H9 (cell line): Measurements from ENCODE around the gene ACOX3. TPM values are rescaled to one million over a fixed set of nuclear protein-coding genes. Genes with fewer than 3 reads are reported as not detected.

Experiments
- DNase-seq: peaks from one replicate; pipeline ENCODE4 v3.0.0-alpha.2; 2017
- H2AFZ ChIP-seq: one replicate; pipeline ENCODE4 v1.6.1; 2013; ENCODE audit warnings: mild to moderate bottlenecking, low read length, control low read depth, moderate library complexity
- H2AK5ac ChIP-seq: 2 replicates; pipeline ENCODE4 v1.6.1; 2013; ENCODE audit warnings: low read length, control low read depth, mixed read lengths; ENCODE audit not compliant: insufficient read length
- H2BK120ac ChIP-seq: one replicate; pipeline ENCODE4 v1.6.1; 2013; ENCODE audit warnings: low read depth, mild to moderate bottlenecking, low read length, control low read depth, inconsistent platforms; ENCODE audit not compliant: poor library complexity, severe bottlenecking
- H2BK12ac ChIP-seq: 2 replicates; pipeline ENCODE4 v1.6.1; 2013; ENCODE audit warnings: low read length, control low read depth, mixed read lengths, low read depth; ENCODE audit not compliant: insufficient read length
- H2BK15ac ChIP-seq: 2 replicates; pipeline ENCODE4 v1.6.1; 2013; ENCODE audit warnings: low read depth, low read length, control low read depth
- H2BK20ac ChIP-seq: one replicate; pipeline ENCODE4 v1.6.1; 2013; ENCODE audit warnings: low read depth, mild to moderate bottlenecking, low read length, control low read depth, inconsistent platforms; ENCODE audit not compliant: poor library complexity, severe bottlenecking
- H2BK5ac ChIP-seq: 2 replicates; pipeline ENCODE4 v1.6.1; 2013; ENCODE audit warnings: low read length, control low read depth, mixed read lengths; ENCODE audit not compliant: insufficient read length
- H3K14ac ChIP-seq: 2 replicates; pipeline ENCODE4 v1.6.1; 2013; ENCODE audit warnings: low read length, control low read depth; ENCODE audit not compliant: insufficient read depth
- H3K18ac ChIP-seq: 2 replicates; pipeline ENCODE4 v1.6.1; 2013; ENCODE audit warnings: low read depth, mild to moderate bottlenecking, mixed read lengths, low read length, control low read depth; ENCODE audit not compliant: insufficient read length
- H3K23ac ChIP-seq: 2 replicates; pipeline ENCODE4 v1.6.1; 2013; ENCODE audit warnings: low read length, control low read depth, mixed read lengths, low read depth; ENCODE audit not compliant: insufficient read length
- H3K23me2 ChIP-seq: 2 replicates; pipeline ENCODE4 v1.6.1; 2013; ENCODE audit warnings: low read depth, mild to moderate bottlenecking, mixed read lengths, low read length, control low read depth; ENCODE audit not compliant: insufficient read length, poor library complexity, severe bottlenecking
- H3K27ac ChIP-seq: 2 replicates; pipeline ENCODE4 v1.5.1; 2013; ENCODE audit warnings: low read length, control low read depth, mixed read lengths, low read depth; ENCODE audit not compliant: insufficient read length
- H3K27me3 ChIP-seq: 2 replicates; pipeline ENCODE4 v1.6.1; 2013; ENCODE audit warnings: low read length, control low read depth, inconsistent platforms; ENCODE audit not compliant: insufficient read depth
- H3K4ac ChIP-seq: 2 replicates; pipeline ENCODE4 v1.6.1; 2013; ENCODE audit warnings: low read depth, mild to moderate bottlenecking, control low read depth, inconsistent platforms, low read length, moderate library complexity
- H3K4me1 ChIP-seq: 2 replicates; pipeline ENCODE4 v1.6.1; 2013; ENCODE audit warnings: low read length, control low read depth, inconsistent platforms; ENCODE audit not compliant: insufficient read depth
- H3K4me2 ChIP-seq: 2 replicates; pipeline ENCODE4 v1.6.1; 2013; ENCODE audit warnings: low read length, control low read depth, mixed read lengths; ENCODE audit not compliant: insufficient read length, insufficient read depth
- H3K56ac ChIP-seq: 2 replicates; pipeline ENCODE4 v1.6.1; 2013; ENCODE audit warnings: low read depth, mild to moderate bottlenecking, mixed read lengths, low read length, control low read depth; ENCODE audit not compliant: insufficient read length
- H3K79me1 ChIP-seq: 2 replicates; pipeline ENCODE4 v1.6.1; 2013; ENCODE audit warnings: low read depth, mild to moderate bottlenecking, moderate library complexity, low read length, control low read depth, inconsistent platforms; ENCODE audit not compliant: insufficient read depth, poor library complexity, severe bottlenecking
- H3K79me2 ChIP-seq: 2 replicates; pipeline ENCODE4 v1.6.1; 2013; ENCODE audit warnings: low read length, control low read depth, inconsistent platforms; ENCODE audit not compliant: insufficient read depth
- H3K9ac ChIP-seq: 2 replicates; pipeline ENCODE4 v1.6.1; 2013; ENCODE audit warnings: low read length, control low read depth, mixed read lengths; ENCODE audit not compliant: insufficient read length; ENCODE audit errors: extremely low read depth
- H3K9me3 ChIP-seq: one replicate; pipeline ENCODE4 v1.6.1; 2013; ENCODE audit warnings: low read depth, low read length, inconsistent platforms; ENCODE audit not compliant: control insufficient read depth
- H3T11ph ChIP-seq: one replicate; pipeline ENCODE4 v1.6.1; 2013; ENCODE audit warnings: mild to moderate bottlenecking, low read length, control low read depth, inconsistent platforms
- H4K20me1 ChIP-seq: one replicate; pipeline ENCODE4 v1.6.1; 2013; ENCODE audit not compliant: control insufficient read depth, insufficient read length, insufficient read depth
- H4K5ac ChIP-seq: 2 replicates; pipeline ENCODE4 v1.6.1; 2013; ENCODE audit warnings: low read depth, mild to moderate bottlenecking, mixed read lengths, low read length, control low read depth; ENCODE audit not compliant: insufficient read length
- H4K8ac ChIP-seq: replicated peaks from 2 replicates; pipeline ENCODE4 v1.6.1; 2013; ENCODE audit warnings: low read length, control low read depth, mixed read lengths, low read depth; ENCODE audit not compliant: insufficient read length
- H4K91ac ChIP-seq: 2 replicates; pipeline ENCODE4 v1.6.1; 2013; ENCODE audit warnings: low read depth, mild to moderate bottlenecking, moderate library complexity, mixed read lengths, low read length, control low read depth; ENCODE audit not compliant: insufficient read length
- H3K27ac Mint-ChIP-seq, 3 experiments: 2 replicates in 2 of 3; 3 replicates in 1 of 3; pipeline ENCODE4 v1.8.0; 2020 to 2021; ENCODE audit warnings: mixed read lengths in 3 of 3, mild to moderate bottlenecking in 1 of 3, moderate library complexity in 1 of 3
- H3K27me3 Mint-ChIP-seq: 2 replicates; pipeline ENCODE4 v1.8.0; 2021; ENCODE audit warnings: low read depth, mild to moderate bottlenecking, moderate library complexity, mixed read lengths
- H3K36me3 Mint-ChIP-seq, 3 experiments: 2 replicates in 2 of 3; 3 replicates in 1 of 3; pipeline ENCODE4 v1.8.0; 2020 to 2021; ENCODE audit warnings: low read depth in 3 of 3, mixed read lengths in 3 of 3; ENCODE audit not compliant: insufficient read depth in 1 of 3
- H3K4me1 Mint-ChIP-seq, 2 experiments: 2 replicates each; pipeline ENCODE4 v1.8.0; 2020; ENCODE audit warnings: mixed read lengths in 2 of 2
- H3K4me3 Mint-ChIP-seq, 2 experiments: 2 replicates in 1 of 2; 3 replicates in 1 of 2; pipeline ENCODE4 v1.8.0; 2020 to 2021; ENCODE audit warnings: mild to moderate bottlenecking in 2 of 2, mixed read lengths in 2 of 2, moderate library complexity in 1 of 2
- H3K9me3 Mint-ChIP-seq, 2 experiments: 2 replicates in 1 of 2; 3 replicates in 1 of 2; pipeline ENCODE4 v1.8.0; 2020; ENCODE audit warnings: mild to moderate bottlenecking in 2 of 2, mixed read lengths in 2 of 2, moderate library complexity in 1 of 2
- WGBS: extraction: QIAGEN DNeasy Blood & Tissue Kit; methylation state at CpG from one replicate; pipeline ENCODE4 v1.1.7; 2013; ENCODE audit warnings: missing lambda C conversion rate, low lambda C conversion rate, mixed read lengths; ENCODE audit not compliant: insufficient read length; ENCODE audit errors: extremely low coverage; 5-methylcytosine and 5-hydroxymethylcytosine counted together
- total RNA-seq: library from RNA; stranded (reverse); gene quantifications from 2 replicates; pipeline ENCODE4 v1.2.1, GENCODE V29; 2021
- TF ChIP-seq, protein P1 (sequence below): fragments of 200-600 bp; sonication (generic); conservative IDR thresholded peaks from 3 replicates; pipeline ENCODE4 v1.8.0; 2021; ENCODE audit warnings: antibody characterized with exemption, mild to moderate bottlenecking

Gene ACOX3
- total RNA-seq, 1 experiment from 2014 or later, result 13.8 TPM

DNA sequence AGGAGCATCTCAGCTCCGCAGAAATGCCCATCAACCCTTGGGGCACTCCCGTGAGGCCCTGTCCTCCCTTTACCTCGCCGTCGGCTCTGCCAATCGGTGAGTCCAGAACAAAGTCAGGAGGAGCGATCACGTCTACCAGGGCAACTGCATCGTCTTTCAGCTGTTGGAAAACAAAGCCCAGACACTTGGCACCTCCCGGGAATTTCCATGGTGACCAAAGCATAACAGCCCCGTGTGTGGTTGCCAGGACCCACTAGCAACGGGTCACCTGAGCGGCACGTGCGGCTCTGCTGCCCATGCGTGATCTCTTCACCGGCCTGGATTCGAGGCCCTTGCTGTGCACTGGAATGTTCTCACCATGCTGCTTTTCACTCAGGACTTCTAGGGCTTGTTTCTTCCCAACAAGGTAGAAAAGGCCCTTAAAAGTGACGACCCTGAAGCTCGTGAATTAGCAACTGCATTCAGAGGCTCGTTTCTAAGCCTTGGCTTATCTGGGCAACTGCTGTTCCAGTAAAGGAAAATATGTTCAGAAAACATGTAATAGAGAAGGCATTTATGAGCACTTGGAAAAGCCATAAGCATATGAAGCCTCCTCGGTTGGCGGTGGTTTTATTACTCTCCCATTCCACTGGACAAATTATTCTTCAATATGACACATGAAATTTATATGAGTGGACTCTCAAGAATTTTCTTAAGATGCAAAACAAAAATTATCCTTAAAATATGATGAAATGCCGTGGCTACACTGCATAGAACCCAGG lies 69.5 kb downstream of the ACOX3 start:
- Mint-ChIP-seq H3K4me1 (peaks cover 0 to 1% of the 10 kb centered on the region in 2 experiments; a peak in 2 of 4 replicates), H3K9me3 (no peaks in the 10 kb centered on the region; a peak in 1 of 5 replicates), H3K27ac (no peak overlapping the region), H3K27me3 (peaks cover 30% of the 10 kb centered on the region), H3K36me3 (peaks cover 0 to 5% (median 0%) of the 10 kb centered on the region in 3 experiments; a peak in 1 of 7 replicates), H3K4me3 (no peak overlapping the region)
- Histone ChIP-seq H3T11ph (no peak overlapping the region), H3K4me2 (no peak overlapping the region), H4K91ac (no peak overlapping the region), H3K14ac (no peak overlapping the region; the same call in 1 of the 2 replicates), H3K56ac (no peak overlapping the region), H3K4ac (no peak overlapping the region), H2AFZ (no peak overlapping the region), H3K9me3 (no peaks in the 10 kb centered on the region), H2AK5ac (no peak overlapping the region), H4K5ac (no peak overlapping the region), H3K27ac (no peak overlapping the region), H3K23me2 (no peaks in the 10 kb centered on the region), H3K79me2 (no peaks in the 10 kb centered on the region), H4K20me1 (no peaks in the 10 kb centered on the region), H3K23ac (no peak overlapping the region), H2BK20ac (no peak overlapping the region), H2BK15ac (no peak overlapping the region), H3K27me3 (no peaks in the 10 kb centered on the region), H3K18ac (no peak overlapping the region), H3K9ac (no peak overlapping the region), H2BK12ac (no peak overlapping the region), H3K79me1 (no peaks in the 10 kb centered on the region), H3K4me1 (no peaks in the 10 kb centered on the region), H2BK5ac (no peak overlapping the region), H4K8ac (no peak overlapping the region), H2BK120ac (no peak overlapping the region)
- no peak for DNase-seq
- WGBS, result no CpG with 5 or more reads among the region's 24 CpGs
- TF ChIP-seq, protein P1, sequence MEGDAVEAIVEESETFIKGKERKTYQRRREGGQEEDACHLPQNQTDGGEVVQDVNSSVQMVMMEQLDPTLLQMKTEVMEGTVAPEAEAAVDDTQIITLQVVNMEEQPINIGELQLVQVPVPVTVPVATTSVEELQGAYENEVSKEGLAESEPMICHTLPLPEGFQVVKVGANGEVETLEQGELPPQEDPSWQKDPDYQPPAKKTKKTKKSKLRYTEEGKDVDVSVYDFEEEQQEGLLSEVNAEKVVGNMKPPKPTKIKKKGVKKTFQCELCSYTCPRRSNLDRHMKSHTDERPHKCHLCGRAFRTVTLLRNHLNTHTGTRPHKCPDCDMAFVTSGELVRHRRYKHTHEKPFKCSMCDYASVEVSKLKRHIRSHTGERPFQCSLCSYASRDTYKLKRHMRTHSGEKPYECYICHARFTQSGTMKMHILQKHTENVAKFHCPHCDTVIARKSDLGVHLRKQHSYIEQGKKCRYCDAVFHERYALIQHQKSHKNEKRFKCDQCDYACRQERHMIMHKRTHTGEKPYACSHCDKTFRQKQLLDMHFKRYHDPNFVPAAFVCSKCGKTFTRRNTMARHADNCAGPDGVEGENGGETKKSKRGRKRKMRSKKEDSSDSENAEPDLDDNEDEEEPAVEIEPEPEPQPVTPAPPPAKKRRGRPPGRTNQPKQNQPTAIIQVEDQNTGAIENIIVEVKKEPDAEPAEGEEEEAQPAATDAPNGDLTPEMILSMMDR, result no peak
